ENCODE measurements around the gene RERE. TPM values are rescaled to one million over a fixed set of nuclear protein-coding genes. Genes with fewer than 3 reads are reported as not detected.

The RERE gene
- total and polyA plus RNA-seq, 2 experiments from 2014 or later, result 39.8 to 62.8 TPM

DNA sequence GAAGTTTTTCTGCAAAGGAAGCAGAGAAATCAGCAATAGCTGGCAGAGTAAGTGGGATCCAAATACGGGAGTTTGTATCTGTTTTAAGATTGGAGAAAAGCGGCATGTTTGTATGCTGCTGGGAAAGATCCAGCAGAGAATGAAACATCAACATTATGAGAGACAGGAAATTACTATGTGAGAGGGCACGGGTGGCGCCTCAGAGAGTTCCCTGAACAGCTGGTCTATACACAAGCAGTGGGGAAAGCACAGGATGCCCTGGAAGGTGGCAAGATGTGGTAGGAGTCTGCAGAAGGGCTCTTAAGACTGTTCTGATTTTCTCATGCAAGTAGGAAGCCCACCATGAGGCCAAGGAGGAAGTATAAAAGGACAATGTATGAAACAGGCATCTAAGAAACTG, 130.4 kb downstream of the RERE start:
- peak overlapping the region; percentile 50 for H3K27ac ChIP-seq
- H3K79me2 ChIP-seq, result peaks cover 100% of the 10 kb centered on the region
- no peaks in the 10 kb centered on the region for H3K36me3 ChIP-seq (replicated peaks; ENCODE audit: insufficient read depth, low read depth)
- H4K20me1 ChIP-seq (ENCODE audit: insufficient read depth, poor library complexity, severe bottlenecking), result peaks cover 20% of the 10 kb centered on the region
- TF ChIP-seq EZH2 (IDR thresholded peaks at IDR 0.05; ENCODE audit: borderline replicate concordance) (no peak), EZH2phosphoT487 (IDR thresholded peaks at IDR 0.05; ENCODE audit: low read depth, severe bottlenecking, unreplicated experiment) (no peak)
- TF ChIP-seq, protein P1, sequence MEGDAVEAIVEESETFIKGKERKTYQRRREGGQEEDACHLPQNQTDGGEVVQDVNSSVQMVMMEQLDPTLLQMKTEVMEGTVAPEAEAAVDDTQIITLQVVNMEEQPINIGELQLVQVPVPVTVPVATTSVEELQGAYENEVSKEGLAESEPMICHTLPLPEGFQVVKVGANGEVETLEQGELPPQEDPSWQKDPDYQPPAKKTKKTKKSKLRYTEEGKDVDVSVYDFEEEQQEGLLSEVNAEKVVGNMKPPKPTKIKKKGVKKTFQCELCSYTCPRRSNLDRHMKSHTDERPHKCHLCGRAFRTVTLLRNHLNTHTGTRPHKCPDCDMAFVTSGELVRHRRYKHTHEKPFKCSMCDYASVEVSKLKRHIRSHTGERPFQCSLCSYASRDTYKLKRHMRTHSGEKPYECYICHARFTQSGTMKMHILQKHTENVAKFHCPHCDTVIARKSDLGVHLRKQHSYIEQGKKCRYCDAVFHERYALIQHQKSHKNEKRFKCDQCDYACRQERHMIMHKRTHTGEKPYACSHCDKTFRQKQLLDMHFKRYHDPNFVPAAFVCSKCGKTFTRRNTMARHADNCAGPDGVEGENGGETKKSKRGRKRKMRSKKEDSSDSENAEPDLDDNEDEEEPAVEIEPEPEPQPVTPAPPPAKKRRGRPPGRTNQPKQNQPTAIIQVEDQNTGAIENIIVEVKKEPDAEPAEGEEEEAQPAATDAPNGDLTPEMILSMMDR (IDR thresholded peaks at IDR 0.05; ENCODE audit: poor library complexity), result no peak
- peak overlapping the region; percentile 53 for H3K4me2 ChIP-seq
- no peaks in the 10 kb centered on the region for H3K9me3 ChIP-seq (ENCODE audit: low read depth)
- H2AFZ ChIP-seq, result no peak overlapping the region
- no peaks in the 10 kb centered on the region for H3K9me2 ChIP-seq (replicated peaks; ENCODE audit: insufficient read depth)
- DNase-seq (ENCODE audit: low spot score), result no peak
- H3K4me1 ChIP-seq (ENCODE audit: insufficient read depth), result peaks cover 9% of the 10 kb centered on the region
- no peak overlapping the region for H3K4me3 ChIP-seq
- H3K27me3 ChIP-seq, result no peaks in the 10 kb centered on the region
- 54% methylated on average over 4 of the region's 4 CpGs for WGBS (ENCODE audit: low lambda C conversion rate, missing lambda C conversion rate)

DNA sequence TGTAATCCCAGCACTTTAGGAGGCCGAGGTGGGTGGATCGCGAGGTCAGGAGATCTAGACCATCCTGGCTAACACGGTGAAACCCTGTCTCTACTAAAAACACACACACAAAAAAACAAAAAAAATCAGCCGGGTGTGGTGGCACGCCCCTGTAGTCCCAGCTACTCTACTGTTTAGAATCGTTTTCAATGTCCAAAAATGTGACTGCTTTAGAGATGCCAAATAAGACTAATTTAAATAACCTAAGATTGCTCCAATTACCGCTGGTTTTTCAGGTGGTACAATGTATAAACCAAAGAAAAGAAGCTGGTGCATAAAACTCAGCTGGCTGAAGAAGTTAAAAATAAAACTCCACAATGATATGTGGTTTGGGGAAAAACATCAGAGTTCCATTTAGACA, 132.0 kb downstream of the RERE start:
- H3K27me3 ChIP-seq, result no peaks in the 10 kb centered on the region
- H3K27ac ChIP-seq, result no peak overlapping the region
- peaks cover 15% of the 10 kb centered on the region for H3K4me1 ChIP-seq (ENCODE audit: insufficient read depth)
- H3K9me2 ChIP-seq (replicated peaks; ENCODE audit: insufficient read depth), result no peaks in the 10 kb centered on the region
- no peak for DNase-seq (ENCODE audit: low spot score)
- no peaks in the 10 kb centered on the region for H3K9me3 ChIP-seq (ENCODE audit: low read depth)
- peaks cover 100% of the 10 kb centered on the region for H3K79me2 ChIP-seq
- no peaks in the 10 kb centered on the region for H3K36me3 ChIP-seq (replicated peaks; ENCODE audit: insufficient read depth, low read depth)
- no peak overlapping the region for H3K4me3 ChIP-seq
- H4K20me1 ChIP-seq (ENCODE audit: insufficient read depth, poor library complexity, severe bottlenecking), result peaks cover 15% of the 10 kb centered on the region
- H2AFZ ChIP-seq, result no peak overlapping the region
- 89% methylated on average over 8 of the region's 8 CpGs for WGBS (ENCODE audit: low lambda C conversion rate, missing lambda C conversion rate)
- H3K4me2 ChIP-seq, result no peak overlapping the region
- TF ChIP-seq, protein P1 (IDR thresholded peaks at IDR 0.05; ENCODE audit: poor library complexity), result no peak
- TF ChIP-seq EZH2 (IDR thresholded peaks at IDR 0.05; ENCODE audit: borderline replicate concordance), result no peak
- no peak for TF ChIP-seq EZH2phosphoT487 (IDR thresholded peaks at IDR 0.05; ENCODE audit: low read depth, severe bottlenecking, unreplicated experiment)

- 80% methylated on average over 1 of the region's 1 CpG for WGBS (ENCODE audit: low lambda C conversion rate, missing lambda C conversion rate)
- Histone ChIP-seq H4K20me1 (ENCODE audit: insufficient read depth, poor library complexity, severe bottlenecking) (peaks cover 23% of the 10 kb centered on the region), H3K79me2 (peaks cover 100% of the 10 kb centered on the region)
Measured at GRCh38 chr1:8684590-8684989, 132.8 kb downstream of the RERE start.

More at GRCh38 chr1:8684590-8684989, 132.8 kb downstream of the RERE start:
- Histone ChIP-seq H3K4me1 (ENCODE audit: insufficient read depth) (peaks cover 24% of the 10 kb centered on the region), H3K4me3 (no peak overlapping the region), H3K9me2 (replicated peaks; ENCODE audit: insufficient read depth) (no peaks in the 10 kb centered on the region), H3K36me3 (replicated peaks; ENCODE audit: insufficient read depth, low read depth) (no peaks in the 10 kb centered on the region), H2AFZ (no peak overlapping the region), H3K9me3 (ENCODE audit: low read depth) (no peaks in the 10 kb centered on the region), H3K4me2 (no peak overlapping the region), H3K27ac (no peak overlapping the region), H3K27me3 (no peaks in the 10 kb centered on the region)
- DNase-seq (ENCODE audit: low spot score), result no peak
- TF ChIP-seq EZH2phosphoT487 (IDR thresholded peaks at IDR 0.05; ENCODE audit: low read depth, severe bottlenecking, unreplicated experiment) (no peak), EZH2 (IDR thresholded peaks at IDR 0.05; ENCODE audit: borderline replicate concordance) (no peak)
- TF ChIP-seq, protein P1 (IDR thresholded peaks at IDR 0.05; ENCODE audit: poor library complexity), result no peak

Data from hepatocyte (in vitro differentiated cells).